HG02943 (cell line): Measurements from ENCODE around the gene CATSPERD.

ENCODE experiments used
- ATAC-seq: cut with Tn5 transposase; IDR thresholded peaks from one replicate; pipeline ENCODE4 v1.9.1; 2021; ENCODE audit warnings: mild to moderate bottlenecking, low read depth, moderate library complexity; ENCODE audit not compliant: unreplicated experiment

The CATSPERD gene

GRCh38 chr19:5782945-5783919, 62.8 kb downstream of the CATSPERD start:
- ATAC-seq: no peak

- ATAC-seq: no peak
Observed at GRCh38 chr19:5784581-5785147, 64.2 kb downstream of the CATSPERD start, which contains the start of gene PRR22. Gene PRR22 (minus strand): TSS chr19:5784746. CDS start chr19:5784660, 86 bp downstream.

- ATAC-seq: no peak
Observed at GRCh38 chr19:5785423-5785822, 65.0 kb downstream of the CATSPERD start.

- ATAC-seq: no peak
Observed at GRCh38 chr19:5786593-5787408, 66.4 kb downstream of the CATSPERD start.

GRCh38 chr19:5787409-5788182, 67.2 kb downstream of the CATSPERD start:
- no peak for ATAC-seq

- no peak for ATAC-seq
Observed at GRCh38 chr19:5788422-5788821, 68.0 kb downstream of the CATSPERD start.

- ATAC-seq: no peak
Observed at GRCh38 chr19:5789351-5789761, 68.9 kb downstream of the CATSPERD start.

- ATAC-seq: no peak
Observed at GRCh38 chr19:5789886-5790558, 69.6 kb downstream of the CATSPERD start.

- ATAC-seq: peak; percentile 85
Observed at GRCh38 chr19:5790559-5791520, 70.4 kb downstream of the CATSPERD start, which contains the start of gene DUS3L. Gene DUS3L (minus strand): TSS chr19:5791163. CDS start chr19:5791141, 22 bp downstream.

GRCh38 chr19:5792224-5792623, 71.8 kb downstream of the CATSPERD start:
- ATAC-seq: no peak

- no peak for ATAC-seq
Observed at GRCh38 chr19:5793188-5793587, 72.8 kb downstream of the CATSPERD start.

- ATAC-seq: no peak
Observed at GRCh38 chr19:5795382-5795919, 75.0 kb downstream of the CATSPERD start.

GRCh38 chr19:5798244-5798643, 77.8 kb downstream of the CATSPERD start:
- ATAC-seq: no peak

GRCh38 chr19:5799247-5800241, 79.1 kb downstream of the CATSPERD start:
- ATAC-seq: no peak

- no peak for ATAC-seq
Observed at GRCh38 chr19:5800361-5801270, 80.2 kb downstream of the CATSPERD start.
